GM15510 (cell line): Measurements from ENCODE around the gene ATF3.

ENCODE experiments used
- POLR2A ChIP-seq: IDR thresholded peaks from 3 replicates; pipeline ENCODE4 v1.6.1; 2011; ENCODE audit warnings: borderline replicate concordance; ENCODE audit not compliant: insufficient read length; ENCODE audit errors: extremely low read depth

The ATF3 gene, protein sequence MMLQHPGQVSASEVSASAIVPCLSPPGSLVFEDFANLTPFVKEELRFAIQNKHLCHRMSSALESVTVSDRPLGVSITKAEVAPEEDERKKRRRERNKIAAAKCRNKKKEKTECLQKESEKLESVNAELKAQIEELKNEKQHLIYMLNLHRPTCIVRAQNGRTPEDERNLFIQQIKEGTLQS

DNA sequence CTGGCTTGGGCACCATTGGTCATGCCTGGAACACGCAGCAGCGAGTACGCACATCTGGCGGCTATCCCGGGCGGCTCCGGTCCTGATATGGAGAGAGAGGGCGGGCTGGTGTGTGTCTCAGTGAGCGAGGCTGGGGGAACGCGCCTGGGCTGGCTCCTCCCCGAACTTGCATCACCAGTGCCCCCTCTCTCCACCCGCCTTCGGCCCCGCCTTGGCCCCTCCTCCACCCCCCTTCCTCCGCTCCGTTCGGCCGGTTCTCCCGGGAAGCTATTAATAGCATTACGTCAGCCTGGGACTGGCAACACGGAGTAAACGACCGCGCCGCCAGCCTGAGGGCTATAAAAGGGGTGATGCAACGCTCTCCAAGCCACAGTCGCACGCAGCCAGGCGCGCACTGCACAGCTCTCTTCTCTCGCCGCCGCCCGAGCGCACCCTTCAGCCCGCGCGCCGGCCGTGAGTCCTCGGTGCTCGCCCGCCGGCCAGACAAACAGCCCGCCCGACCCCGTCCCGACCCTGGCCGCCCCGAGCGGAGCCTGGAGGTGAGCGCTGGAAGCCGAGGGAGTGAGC lies at the start of gene ATF3:
ATF3 (plus strand) TSS at position 370 of the 567 bp plus-strand sequence. CDS start 6,261 bp downstream, outside the sequence.
- peak; percentile 99 for TF ChIP-seq POLR2A

DNA sequence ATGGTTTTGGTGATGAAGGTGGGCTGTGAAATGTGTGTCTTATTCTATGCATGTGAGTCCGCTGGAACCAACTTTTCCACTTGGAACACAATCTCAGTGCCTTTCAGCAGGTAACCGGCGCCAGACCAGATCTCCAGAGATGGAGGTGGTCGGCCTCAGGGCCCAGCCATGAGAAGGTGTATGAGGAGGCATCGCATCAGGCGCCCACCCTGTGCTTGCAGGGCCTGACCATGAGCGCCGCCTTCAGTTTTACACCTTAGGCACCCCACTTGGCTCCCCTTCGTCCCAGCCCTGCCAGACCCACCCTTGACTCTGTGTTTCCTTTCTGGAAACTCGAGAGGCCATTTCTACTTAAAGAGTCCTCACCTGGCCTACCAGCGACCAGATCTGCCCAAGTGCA lies 48.6 kb upstream of the ATF3 start:
- no peak for TF ChIP-seq POLR2A

DNA sequence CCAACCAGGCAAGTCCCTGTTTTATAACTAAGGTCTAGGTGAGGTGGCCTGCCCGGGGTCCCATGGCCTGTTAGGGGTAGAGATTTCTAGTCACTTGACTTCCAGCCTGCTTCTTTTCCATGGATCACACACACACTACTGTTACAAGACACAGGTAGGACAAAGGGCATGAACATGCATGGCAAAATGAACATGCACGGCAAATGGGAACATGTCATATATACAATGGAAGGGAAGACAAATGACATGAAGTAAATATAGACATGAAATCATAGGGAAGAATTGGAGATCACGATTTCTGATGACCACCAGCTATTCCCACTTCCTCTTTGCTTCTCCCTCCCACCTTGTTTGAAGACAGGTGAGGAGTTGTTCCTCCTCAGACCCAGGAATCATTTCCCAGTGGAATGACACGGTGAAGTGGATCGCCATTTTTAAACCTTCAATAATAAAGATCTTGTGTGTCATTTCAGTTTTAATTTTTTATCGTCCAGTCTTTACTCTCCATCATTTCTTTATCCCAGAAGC lies 47.6 kb upstream of the ATF3 start:
- TF ChIP-seq POLR2A = no peak

DNA sequence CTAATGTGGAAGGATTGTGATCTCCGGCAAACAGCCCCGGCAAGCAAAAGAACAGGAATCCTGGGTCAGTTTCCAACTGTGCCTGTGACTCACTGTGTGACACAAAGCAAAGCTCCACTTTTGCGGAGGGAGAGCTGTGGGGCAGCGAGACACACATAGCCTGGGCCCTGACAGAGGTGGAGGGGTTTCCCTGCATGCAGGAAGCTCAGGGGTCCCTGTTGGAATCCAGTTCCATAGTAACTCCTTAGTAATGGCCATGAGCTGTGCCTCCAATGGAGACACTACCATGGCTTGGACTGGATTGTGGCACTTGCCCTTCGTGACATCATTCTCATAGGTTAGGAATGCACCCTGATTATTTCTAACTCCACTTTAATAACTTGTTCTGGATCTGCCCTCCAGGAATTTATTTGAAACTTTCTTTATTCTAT lies 47.0 kb upstream of the ATF3 start:
- TF ChIP-seq POLR2A = no peak

DNA sequence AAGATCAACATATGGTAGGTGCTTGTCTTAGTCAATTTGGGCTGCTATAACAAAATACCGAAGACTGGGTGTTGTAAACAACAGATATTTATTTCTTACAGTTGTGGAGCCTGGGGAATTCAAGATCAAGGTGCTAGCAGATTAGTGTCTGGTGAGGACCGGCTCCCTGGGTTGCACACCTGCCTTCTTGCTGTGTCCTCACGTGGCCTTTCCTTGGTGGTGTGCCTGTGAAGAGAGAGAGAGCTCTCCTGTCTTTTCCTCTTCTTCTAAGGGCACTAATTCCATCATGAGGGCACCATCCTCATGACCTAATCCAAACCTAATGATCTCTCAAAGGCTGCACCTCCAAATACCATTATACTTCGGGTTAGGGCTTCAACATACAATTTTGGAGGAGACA lies 45.8 kb upstream of the ATF3 start:
- TF ChIP-seq POLR2A = no peak

DNA sequence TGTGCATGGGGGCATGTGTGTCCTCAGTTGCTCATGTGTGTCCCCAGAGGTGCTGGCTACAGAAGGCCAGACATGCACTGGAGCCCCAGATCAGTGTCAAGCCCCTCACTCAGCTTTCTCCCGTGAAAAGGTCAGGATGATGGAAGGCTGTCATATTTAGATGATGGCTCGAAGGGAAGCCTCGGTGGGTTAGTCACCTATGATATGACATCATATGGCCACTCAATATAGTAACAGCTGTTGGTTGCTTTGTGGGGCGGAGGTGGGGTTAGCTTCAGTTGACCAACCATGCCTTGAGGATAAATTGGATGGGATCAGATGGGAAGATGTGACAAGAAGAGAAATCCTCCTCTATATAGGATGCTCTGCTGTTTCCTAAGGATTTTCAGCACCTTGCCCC lies 43.5 kb upstream of the ATF3 start:
- TF ChIP-seq POLR2A = no peak

DNA sequence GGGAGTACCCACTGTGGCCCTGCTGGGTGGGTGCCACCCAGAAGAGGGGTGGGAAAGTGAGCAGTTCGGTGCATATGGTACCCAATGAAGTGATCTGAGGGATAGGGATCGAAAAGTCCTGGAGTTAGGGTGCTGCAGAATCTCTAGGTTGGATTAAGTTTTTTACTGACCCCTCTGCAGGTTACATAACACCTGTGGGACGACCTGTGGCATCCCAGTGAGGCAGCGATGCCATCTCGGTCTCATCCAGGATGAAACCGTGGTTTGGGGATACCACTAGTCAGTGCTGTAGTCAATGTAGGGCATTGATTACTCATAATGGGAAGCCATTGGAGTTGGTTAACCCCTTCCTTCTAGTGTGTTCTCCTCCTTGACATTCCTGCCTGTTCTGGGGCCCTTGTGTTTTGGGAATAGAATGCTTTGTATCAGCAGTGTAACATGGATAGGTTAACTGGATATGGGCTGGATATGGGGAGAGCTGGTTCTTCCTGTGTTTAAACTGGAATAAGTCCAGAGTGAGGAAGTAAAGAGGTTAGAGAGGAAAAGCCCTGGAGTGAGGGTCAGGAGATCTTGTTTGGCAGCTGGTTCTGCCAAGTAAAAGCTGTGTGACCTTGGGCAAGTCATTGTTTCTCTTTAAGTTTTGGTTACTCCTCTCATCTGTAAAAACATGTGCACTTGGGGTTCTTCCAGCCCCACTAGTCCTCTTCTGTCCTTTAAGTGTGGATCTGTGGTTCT lies 42.8 kb upstream of the ATF3 start:
- TF ChIP-seq POLR2A = no peak

DNA sequence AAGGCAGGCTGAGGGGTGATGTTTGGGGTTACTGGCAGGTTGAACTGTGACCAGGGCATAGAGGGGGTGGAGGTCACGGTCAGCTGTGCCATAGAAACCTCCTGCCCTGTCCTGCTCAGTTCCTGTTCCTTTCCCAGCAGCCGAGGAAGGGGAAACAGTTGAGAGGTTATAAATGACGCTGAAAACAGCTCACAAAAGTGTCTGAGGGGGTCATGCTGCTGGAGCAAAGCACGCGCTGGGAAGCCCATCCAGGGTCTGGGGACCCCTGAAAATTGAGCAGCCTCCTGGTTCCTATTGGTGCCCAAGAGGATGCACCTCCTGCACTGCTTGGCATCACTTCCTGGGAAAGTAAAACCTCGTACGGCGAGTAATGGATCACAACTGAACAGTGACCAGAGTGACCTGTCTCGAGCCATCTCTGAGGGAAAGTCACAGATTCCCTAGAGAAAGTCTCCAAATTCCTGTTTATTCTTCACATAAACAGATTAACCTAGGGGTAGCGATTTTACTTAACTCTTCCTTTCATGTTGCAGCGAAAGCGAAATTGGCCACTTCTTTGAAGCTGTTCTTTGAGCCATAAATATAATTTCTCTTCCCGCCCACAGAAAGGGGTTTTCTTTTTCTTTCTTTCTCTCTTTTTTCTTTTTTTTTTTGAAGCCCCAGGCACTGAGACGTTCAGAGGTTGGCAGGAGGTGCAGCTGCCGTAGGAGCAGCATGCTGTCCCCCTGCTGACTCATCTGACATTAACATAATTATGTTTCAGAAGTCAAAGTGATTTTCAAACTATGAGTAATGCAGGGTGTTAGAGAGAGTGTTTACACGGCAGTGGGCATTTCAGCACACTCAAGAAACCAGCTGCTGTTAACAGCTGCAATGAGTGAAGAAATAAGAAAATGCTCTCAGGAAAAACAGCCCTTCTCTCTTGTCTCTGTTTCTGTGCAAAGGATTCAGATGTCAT lies 41.8 kb upstream of the ATF3 start:
- no peak for TF ChIP-seq POLR2A

DNA sequence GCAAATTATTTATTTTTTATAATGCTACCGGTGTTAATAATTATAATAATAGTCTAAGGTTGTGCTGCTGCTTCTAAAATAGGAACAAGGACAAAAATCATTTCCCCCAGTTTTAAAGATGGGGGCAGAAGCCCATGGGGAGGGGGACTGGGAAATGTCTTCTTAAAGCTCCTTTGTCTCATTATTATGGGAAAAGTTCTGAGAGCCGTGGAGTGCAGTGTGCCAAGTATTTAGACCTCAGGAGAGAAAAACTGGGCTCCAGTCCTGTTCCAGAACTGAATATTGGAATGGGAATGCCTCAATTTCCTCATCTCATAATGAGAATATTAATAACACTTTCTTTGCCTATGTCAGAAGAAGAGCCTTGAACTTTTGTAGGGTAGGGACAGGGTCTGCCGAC lies 40.9 kb upstream of the ATF3 start:
- no peak for TF ChIP-seq POLR2A

DNA sequence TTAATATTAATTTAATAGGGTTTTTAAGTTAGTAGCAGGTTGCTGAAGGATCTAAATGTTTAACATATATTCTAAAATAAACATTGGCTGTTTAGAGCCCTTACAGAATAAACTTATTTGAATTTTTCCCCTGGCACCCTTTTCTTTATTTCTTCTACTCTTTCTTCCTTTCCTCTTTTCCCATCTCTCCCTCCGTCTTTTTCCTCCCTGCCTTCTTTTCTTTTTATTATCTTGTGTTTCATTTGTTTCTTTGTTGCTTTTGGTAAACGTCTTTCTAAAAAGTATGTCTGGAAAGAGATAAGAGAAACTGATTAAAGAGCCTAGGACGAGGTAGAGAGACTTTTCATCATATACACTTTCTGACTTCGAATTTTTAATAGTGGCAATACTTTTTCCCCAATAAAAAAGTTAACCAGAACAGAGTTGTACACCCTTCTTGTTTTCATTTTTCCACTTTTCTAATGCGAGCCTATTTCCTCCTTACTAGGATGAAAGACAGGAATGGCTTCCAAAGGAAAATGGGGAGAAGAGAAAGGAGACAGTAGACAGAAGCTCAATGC lies 39.5 kb upstream of the ATF3 start:
- no peak for TF ChIP-seq POLR2A

DNA sequence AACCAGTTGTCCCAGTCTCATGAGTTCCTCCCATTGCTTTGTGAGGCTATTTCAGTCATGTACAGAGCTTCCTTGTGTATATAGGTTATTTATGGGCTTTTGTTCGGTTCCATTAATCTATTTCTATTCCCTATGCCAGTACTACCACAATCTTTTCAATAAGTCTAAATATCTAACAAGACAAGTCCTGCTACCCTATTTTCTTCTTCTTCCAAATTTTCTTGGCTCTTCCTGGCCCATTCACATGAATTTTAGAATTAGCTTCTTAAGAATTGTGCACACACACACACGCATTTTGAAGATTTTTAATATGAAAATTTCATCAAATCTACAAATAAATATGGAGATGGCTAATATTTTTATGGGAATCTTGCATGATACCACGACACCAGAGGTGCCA lies 33.8 kb upstream of the ATF3 start:
- TF ChIP-seq POLR2A = no peak

DNA sequence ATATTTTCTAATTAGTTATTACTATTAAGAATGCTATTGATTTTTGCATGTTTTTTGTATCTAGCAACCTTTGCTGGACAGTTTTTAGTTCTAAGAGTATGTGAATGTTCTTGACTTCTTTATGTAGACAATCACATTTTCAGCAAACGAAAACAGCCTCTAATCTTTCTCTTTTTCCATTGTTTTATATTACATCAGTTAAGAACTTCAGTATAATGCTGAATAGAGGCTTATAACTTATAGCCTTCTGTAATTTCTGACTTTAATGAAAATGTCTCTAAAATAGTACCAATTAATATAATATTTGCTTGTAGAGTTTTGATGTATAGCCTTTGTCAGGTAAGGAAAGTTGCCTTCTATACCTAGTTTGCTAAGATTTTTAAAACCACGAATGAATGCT lies 33.2 kb upstream of the ATF3 start:
- TF ChIP-seq POLR2A = no peak

DNA sequence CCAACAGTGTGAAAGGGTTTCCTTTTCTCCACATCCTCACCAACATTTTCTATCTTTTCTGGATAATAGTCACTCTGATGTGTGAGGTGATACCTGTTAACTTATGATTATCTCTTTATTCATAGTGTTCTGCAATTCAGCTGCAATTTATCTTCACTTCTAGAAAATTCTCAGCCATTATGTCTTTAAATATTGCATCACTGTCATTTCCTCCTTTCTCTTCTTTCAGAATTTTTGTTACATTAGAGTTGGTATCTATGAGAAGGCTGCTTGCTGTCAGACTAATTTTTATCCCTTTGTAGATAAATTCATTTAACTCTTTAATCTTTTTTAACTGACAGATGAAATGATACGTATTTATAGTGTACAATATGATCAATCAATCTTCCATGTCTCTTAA lies 30.5 kb upstream of the ATF3 start:
- TF ChIP-seq POLR2A = no peak

DNA sequence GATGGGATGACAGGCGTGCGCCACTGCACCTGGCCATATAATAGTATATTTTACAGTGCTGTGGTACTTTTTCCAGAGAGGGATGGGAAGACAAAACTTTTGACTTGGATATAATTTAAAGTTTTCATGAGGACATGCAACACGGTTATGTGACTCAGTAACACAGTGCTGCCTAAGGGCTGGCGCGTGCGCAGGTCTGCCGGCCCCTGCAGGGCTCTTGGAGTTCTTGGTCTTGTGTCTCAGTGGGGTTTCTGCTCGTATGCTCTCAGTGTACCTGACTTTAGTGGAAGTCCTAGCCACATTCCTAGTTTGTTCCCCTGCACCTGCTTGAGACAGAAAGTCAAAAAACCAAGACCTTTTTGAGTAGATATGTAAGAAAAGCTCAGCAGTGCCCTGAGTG lies 27.5 kb upstream of the ATF3 start:
- TF ChIP-seq POLR2A = no peak
